Tibial nerve (tissue), 4 donors: Measurements from ENCODE around the gene LMBR1L.

Source experiments
- CTCF ChIP-seq, 5 experiments: fragments of 200-600 bp in 3 of 5; fragments of 450-650 bp in 2 of 5; sonication (generic) in 3 of 5; IDR thresholded peaks; one replicate each; pipeline ENCODE4 v1.5.1; 2016 to 2019; ENCODE audit warnings: antibody characterized with exemption in 5 of 5, mild to moderate bottlenecking in 3 of 5, moderate library complexity in 2 of 5
- EP300 ChIP-seq, 2 donors: sonication (generic); formaldehyde crosslinking; IDR thresholded peaks; one replicate each; pipeline ENCODE4 v1.6.1; 2017; ENCODE audit warnings: antibody characterized with exemption in 2 of 2, mild to moderate bottlenecking in 1 of 2
- POLR2A ChIP-seq, 2 donors: fragments of 450-650 bp; IDR thresholded peaks; one replicate each; pipeline ENCODE4 v1.6.1; 2017; ENCODE audit warnings: antibody characterized with exemption in 2 of 2, mild to moderate bottlenecking in 2 of 2, moderate library complexity in 2 of 2

GRCh38 chr12:49098703-49099102 lies 11.9 kb downstream of the LMBR1L start:
- TF ChIP-seq CTCF (IDR thresholded peaks at IDR 0.05) (no peak), POLR2A (IDR thresholded peaks at IDR 0.05) (no peak), EP300 (IDR thresholded peaks at IDR 0.05) (no peak)
